ENCODE measurements around the gene NOXRED1.

GRCh38 chr14:77469067-77469505, 45.8 kb upstream of the NOXRED1 start:
- no peak for TF ChIP-seq CTCF (optimal IDR thresholded peaks at IDR 0.05 in 1 of 3, IDR thresholded peaks at IDR 0.05 in 1 of 3, conservative IDR thresholded peaks at IDR 0.05 in 1 of 3; ENCODE audit: extremely low read depth in 1 of 3, insufficient read depth in 2 of 3, low read length in 3 of 3)
- TF ChIP-seq EZH2 (IDR thresholded peaks at IDR 0.05; ENCODE audit: low read length), result no peak
